Naive thymus-derived CD4-positive, alpha-beta T cell (primary cell): Measurements from ENCODE around the gene HBM. TPM values are rescaled to one million over a fixed set of nuclear protein-coding genes. Genes with fewer than 3 reads are reported as not detected.

ENCODE experiments used
- ATAC-seq: fragments of 150-1000 bp; cut with Tn5 transposase; 2 replicates; pipeline ENCODE4 v1.10.0; 2021; ENCODE audit warnings: mild to moderate bottlenecking, moderate library complexity
- CTCF ChIA-PET: fragments of 350-600 bp; sonication (Branson Sonifier 250); formaldehyde crosslinking; loops from one replicate; lab custom pipeline; 2021; ENCODE audit warnings: antibody characterized with exemption; lab: Charles Lee
- POLR2A ChIA-PET: fragments of 350-600 bp; sonication (Branson Sonifier 250); formaldehyde crosslinking; loops from one replicate; lab custom pipeline; 2021; ENCODE audit warnings: antibody characterized with exemption, inconsistent platforms; lab: Charles Lee
- DNase-seq, 9 donors: peaks; one replicate each; pipeline versions ENCODE4 v3.0.0 to v3.0.0-alpha.2; 2020 to 2022; ENCODE audit warnings: mixed read lengths in 1 of 9
- H3K27ac ChIP-seq: one replicate; pipeline ENCODE4 v1.7.0; 2013; ENCODE audit warnings: mild to moderate bottlenecking, low read depth, low read length, moderate library complexity
- H3K27me3 ChIP-seq, 2 donors: one replicate each; pipeline ENCODE4 v1.7.0; 2013; ENCODE audit warnings: low read length in 2 of 2, mild to moderate bottlenecking in 2 of 2, moderate library complexity in 2 of 2; ENCODE audit not compliant: control insufficient read depth in 2 of 2, insufficient read depth in 2 of 2
- H3K36me3 ChIP-seq, 3 experiments: 1 replicate in 2 of 3; 2 replicates in 1 of 3; pipeline ENCODE4 v1.7.0; 2013; ENCODE audit warnings: low read length in 3 of 3, mild to moderate bottlenecking in 3 of 3, moderate library complexity in 1 of 3; ENCODE audit not compliant: insufficient read depth in 3 of 3, control insufficient read depth in 2 of 3
- H3K4me1 ChIP-seq, 2 donors: one replicate each; pipeline ENCODE4 v1.7.0; 2013; ENCODE audit warnings: low read length in 2 of 2, mild to moderate bottlenecking in 2 of 2, moderate library complexity in 1 of 2; ENCODE audit not compliant: control insufficient read depth in 2 of 2, insufficient read depth in 2 of 2
- H3K4me3 ChIP-seq: 2 replicates; pipeline ENCODE4 v1.7.0; 2013; ENCODE audit warnings: mild to moderate bottlenecking, low read length
- H3K9me3 ChIP-seq, 3 experiments: 1 replicate in 2 of 3; 2 replicates in 1 of 3; pipeline ENCODE4 v1.7.0; 2013; ENCODE audit warnings: low read length in 3 of 3; ENCODE audit not compliant: control insufficient read depth in 2 of 3
- H3K27ac Mint-ChIP-seq, 9 donors: one replicate each; pipeline ENCODE4 v1.8.0; 2020 to 2022; ENCODE audit warnings: mixed read lengths in 9 of 9, mild to moderate bottlenecking in 8 of 9, moderate library complexity in 5 of 9, inconsistent platforms in 2 of 9
- H3K27me3 Mint-ChIP-seq, 5 donors: one replicate each; pipeline ENCODE4 v1.8.0; 2021 to 2022; ENCODE audit warnings: mixed read lengths in 5 of 5, mild to moderate bottlenecking in 1 of 5
- H3K36me3 Mint-ChIP-seq, 5 donors: one replicate each; pipeline ENCODE4 v1.8.0; 2020 to 2022; ENCODE audit warnings: mixed read lengths in 5 of 5, mild to moderate bottlenecking in 3 of 5, inconsistent platforms in 1 of 5
- H3K4me1 Mint-ChIP-seq, 7 donors: one replicate each; pipeline ENCODE4 v1.8.0; 2020 to 2022; ENCODE audit warnings: mixed read lengths in 7 of 7, mild to moderate bottlenecking in 3 of 7, inconsistent platforms in 1 of 7
- H3K4me3 Mint-ChIP-seq, 10 donors: one replicate each; pipeline ENCODE4 v1.8.0; 2020 to 2022; ENCODE audit warnings: mild to moderate bottlenecking in 10 of 10, mixed read lengths in 10 of 10, moderate library complexity in 6 of 10, inconsistent platforms in 2 of 10
- H3K9me3 Mint-ChIP-seq, 11 donors: one replicate each; pipeline ENCODE4 v1.8.0; 2020 to 2022; ENCODE audit warnings: mixed read lengths in 11 of 11, mild to moderate bottlenecking in 4 of 11, inconsistent platforms in 1 of 11, moderate library complexity in 1 of 11
- intact Hi-C, 2 donors: fragments of 100-400 bp; cut with micrococcal nuclease; formaldehyde crosslinking; loops; one replicate each; pipeline ENCODE4 v1.15.1; 2023
- polyA plus RNA-seq, 2 donors: library from polyadenylated mRNA; unstranded; fragments of 300-500 nt; fragmentation: Illumina TruSeq; gene quantifications; one replicate each; pipeline ENCODE4 v1.2.3, GENCODE V29; 2021
- total RNA-seq, 6 experiments: library from RNA in 5 of 6; stranded (reverse) in 5 of 6; gene quantifications; 1 replicate in 5 of 6; 2 replicates in 1 of 6; pipeline ENCODE4 v1.2.3 and lab custom pipeline; 2021 to 2026

The HBM gene
- total and polyA plus RNA-seq, 7 experiments from 2014 or later, result not detected

DNA sequence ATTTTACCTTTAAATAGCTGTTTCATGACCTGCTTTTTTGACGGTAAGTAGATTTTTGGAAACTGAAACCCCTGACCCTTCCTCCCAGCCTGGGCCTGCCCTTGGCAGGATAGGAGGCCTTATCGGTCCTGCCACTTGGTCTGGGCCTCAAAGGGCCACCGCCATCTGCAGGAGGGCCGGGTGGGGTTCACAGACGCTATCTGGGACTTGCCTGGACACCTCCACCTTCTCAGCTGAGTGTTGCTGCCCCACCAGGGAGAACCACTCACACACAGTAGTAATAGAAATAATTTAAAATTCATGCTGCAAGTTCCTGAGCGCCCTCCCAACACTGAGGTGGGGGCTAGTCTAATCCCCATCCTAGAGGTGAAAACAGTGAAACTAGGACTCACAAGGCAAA is 22.7 kb upstream of the HBM start:
- ChIA-PET POLR2A (no interaction called here), CTCF (no interaction called here)

DNA sequence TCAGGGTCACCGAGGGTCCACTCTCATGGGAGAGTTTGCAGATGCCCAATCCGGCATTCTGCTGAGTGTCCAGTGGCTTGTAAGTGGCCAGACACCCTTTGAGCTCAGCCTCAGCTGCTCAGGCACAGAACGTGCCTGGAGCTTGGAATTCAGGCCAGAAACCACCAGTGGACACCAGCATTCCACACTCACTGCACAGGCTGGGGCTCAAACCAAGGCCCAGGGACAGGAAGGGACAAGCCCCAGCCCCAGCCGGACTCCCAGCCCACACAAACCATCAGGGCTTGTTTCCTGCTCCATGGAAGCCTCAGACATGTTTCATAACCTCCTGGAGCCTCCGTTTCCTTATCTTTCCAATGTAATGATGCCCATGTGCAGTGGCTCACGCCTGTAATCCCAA is 22.3 kb upstream of the HBM start:
- no peak overlapping the region for H3K4me3 Mint-ChIP-seq
- ATAC-seq (no peak), DNase-seq (no peak)
- no peak overlapping the region for H3K27ac ChIP-seq
- H3K27me3 ChIP-seq, result no peaks in the 10 kb centered on the region
- H3K4me1 Mint-ChIP-seq, result peaks cover 0 to 5% (median 3%) of the 10 kb centered on the region in 7 donors
- H3K27ac Mint-ChIP-seq, result no peak overlapping the region
- H3K36me3 ChIP-seq, result no peaks in the 10 kb centered on the region
- no peaks in the 10 kb centered on the region for H3K36me3 Mint-ChIP-seq
- POLR2A ChIA-PET, result no interaction called here
- CTCF ChIA-PET, result no interaction called here
- H3K9me3 ChIP-seq, result no peaks in the 10 kb centered on the region
- intact Hi-C loops, result no loop called here
- no peak overlapping the region for H3K4me3 ChIP-seq
- H3K9me3 Mint-ChIP-seq, result no peaks in the 10 kb centered on the region
- H3K4me1 ChIP-seq, result no peaks in the 10 kb centered on the region
- peaks cover 5 to 15% (median 13%) of the 10 kb centered on the region in 5 donors for H3K27me3 Mint-ChIP-seq

More for the DNA sequence above, 22.7 kb upstream of the HBM start:
- no peak overlapping the region for H3K27ac ChIP-seq
- no peaks in the 10 kb centered on the region for H3K4me1 ChIP-seq
- Mint-ChIP-seq H3K27ac (no peak overlapping the region), H3K4me1 (peaks cover 0 to 5% (median 3%) of the 10 kb centered on the region in 7 donors), H3K27me3 (peaks cover 5 to 15% (median 13%) of the 10 kb centered on the region in 5 donors), H3K9me3 (no peaks in the 10 kb centered on the region), H3K36me3 (no peaks in the 10 kb centered on the region), H3K4me3 (no peak overlapping the region)
- intact Hi-C loops, result no loop called here
- H3K27me3 ChIP-seq, result no peaks in the 10 kb centered on the region
- ATAC-seq (no peak), DNase-seq (no peak)
- no peaks in the 10 kb centered on the region for H3K9me3 ChIP-seq
- H3K36me3 ChIP-seq, result no peaks in the 10 kb centered on the region
- no peak overlapping the region for H3K4me3 ChIP-seq

DNA sequence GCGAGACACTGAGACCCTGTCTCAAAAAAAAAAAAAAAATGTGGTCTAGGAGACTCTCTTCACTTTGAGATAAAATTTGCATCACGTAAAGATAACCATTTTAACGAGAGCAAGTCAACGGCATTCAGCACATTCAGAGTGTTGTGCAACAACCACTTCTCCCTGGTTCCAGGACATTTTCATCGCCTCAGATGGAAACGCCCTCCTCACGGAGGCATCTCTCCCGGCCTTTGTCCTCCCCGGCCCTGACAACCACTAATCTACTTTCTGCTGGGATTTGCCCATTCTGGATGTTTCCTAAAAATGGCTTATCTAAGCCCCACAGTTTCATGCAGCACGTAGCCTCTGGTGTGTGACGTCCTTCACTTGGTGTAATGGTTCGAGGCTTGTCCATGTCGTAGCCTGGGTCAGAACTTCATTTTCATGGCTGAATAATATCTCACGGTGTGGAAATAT is 21.0 kb upstream of the HBM start:
- ChIA-PET POLR2A (no interaction called here), CTCF (no interaction called here)
- no peaks in the 10 kb centered on the region for H3K9me3 ChIP-seq
- no peaks in the 10 kb centered on the region for H3K36me3 ChIP-seq
- no peaks in the 10 kb centered on the region for H3K4me1 ChIP-seq
- no peaks in the 10 kb centered on the region for H3K27me3 ChIP-seq
- Mint-ChIP-seq H3K4me1 (no peaks in the 10 kb centered on the region), H3K36me3 (no peaks in the 10 kb centered on the region), H3K27ac (no peak overlapping the region), H3K27me3 (peaks cover 5 to 26% (median 22%) of the 10 kb centered on the region in 5 donors), H3K4me3 (no peak overlapping the region), H3K9me3 (no peaks in the 10 kb centered on the region)
- intact Hi-C loops, result no loop called here
- no peak overlapping the region for H3K4me3 ChIP-seq
- ATAC-seq (no peak), DNase-seq (no peak)
- no peak overlapping the region for H3K27ac ChIP-seq

DNA sequence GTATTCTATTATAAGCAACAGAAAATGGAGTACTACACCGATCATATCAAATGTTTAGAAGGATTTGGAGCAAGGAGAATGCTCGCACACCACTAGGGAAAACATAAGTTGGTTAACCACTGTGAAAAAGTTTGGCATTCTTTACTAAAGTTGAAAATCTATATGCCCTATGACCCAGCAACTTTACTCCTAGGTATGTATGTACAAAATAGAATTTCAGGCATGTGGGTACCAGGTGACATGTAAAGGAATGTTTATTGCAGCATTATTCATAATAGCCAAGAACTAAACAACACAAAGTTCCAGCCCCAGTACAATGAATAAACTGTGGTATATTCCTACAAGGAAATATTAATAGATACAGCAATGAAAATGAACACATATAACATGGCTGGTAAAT is 19.1 kb upstream of the HBM start:
- CTCF ChIA-PET, result no interaction called here
- H3K4me1 ChIP-seq, result no peaks in the 10 kb centered on the region
- DNase-seq (no peak), ATAC-seq (no peak)
- no peaks in the 10 kb centered on the region for H3K27me3 ChIP-seq
- peaks cover 5 to 30% (median 25%) of the 10 kb centered on the region in 5 donors for H3K27me3 Mint-ChIP-seq
- H3K4me3 ChIP-seq, result no peak overlapping the region
- no peaks in the 10 kb centered on the region for H3K36me3 ChIP-seq
- H3K9me3 ChIP-seq, result no peaks in the 10 kb centered on the region
- POLR2A ChIA-PET, result interaction anchor here (0.6 kb wide), 1 partner anchor 503 kb away, joined by 3 read pairs; no protein-coding TSS in a partner anchor
- H3K36me3 Mint-ChIP-seq, result no peaks in the 10 kb centered on the region
- no peaks in the 10 kb centered on the region for H3K9me3 Mint-ChIP-seq
- intact Hi-C loops, result no loop called here
- no peak overlapping the region for H3K27ac Mint-ChIP-seq
- H3K4me3 Mint-ChIP-seq, result no peak overlapping the region
- H3K27ac ChIP-seq, result no peak overlapping the region
- no peaks in the 10 kb centered on the region for H3K4me1 Mint-ChIP-seq

DNA sequence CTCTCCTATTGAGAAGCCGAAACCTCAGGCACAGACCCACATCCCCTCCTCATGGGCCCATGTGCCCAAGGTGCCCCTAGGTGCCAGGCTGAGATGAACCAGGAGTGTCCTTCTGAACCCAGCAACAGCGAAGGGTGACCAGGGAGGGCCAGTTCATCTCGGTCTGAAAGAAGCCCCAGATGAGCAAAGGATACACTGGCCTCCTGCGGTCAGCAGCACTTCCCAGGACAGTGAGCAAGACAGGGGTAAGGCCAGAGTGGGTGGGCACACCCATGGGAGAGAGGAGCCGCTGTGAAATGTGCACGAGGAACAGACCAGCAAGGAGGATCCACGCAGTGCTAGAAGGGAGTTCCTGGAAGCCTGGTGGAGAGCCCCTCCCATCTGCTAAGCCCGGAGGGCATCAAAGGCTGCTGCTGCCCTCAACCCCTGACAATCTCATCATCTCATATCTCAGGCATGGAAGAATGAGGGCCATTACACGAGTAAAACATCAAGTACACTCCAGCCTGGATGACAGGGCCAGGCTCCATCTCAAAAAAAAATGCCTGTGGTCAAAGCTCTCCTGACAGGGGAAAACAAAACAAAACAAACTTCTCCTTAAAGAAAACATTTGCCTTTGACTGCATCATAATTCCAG is 16.6 kb upstream of the HBM start:
- H3K27ac Mint-ChIP-seq, result peak overlapping the region in 1 of 9 donors; percentile 80
- no peak overlapping the region for H3K27ac ChIP-seq
- ChIA-PET CTCF (no interaction called here), POLR2A (no interaction called here)
- no peaks in the 10 kb centered on the region for H3K4me1 Mint-ChIP-seq
- intact Hi-C loops, result no loop called here
- H3K9me3 ChIP-seq, result no peaks in the 10 kb centered on the region
- H3K4me3 Mint-ChIP-seq, result no peak overlapping the region
- H3K36me3 Mint-ChIP-seq, result no peaks in the 10 kb centered on the region
- peaks cover 5 to 39% (median 19%) of the 10 kb centered on the region in 5 donors for H3K27me3 Mint-ChIP-seq
- H3K27me3 ChIP-seq, result no peaks in the 10 kb centered on the region
- no peaks in the 10 kb centered on the region for H3K4me1 ChIP-seq
- ATAC-seq (no peak), DNase-seq (no peak)
- no peaks in the 10 kb centered on the region for H3K9me3 Mint-ChIP-seq
- H3K36me3 ChIP-seq, result no peaks in the 10 kb centered on the region
- H3K4me3 ChIP-seq, result no peak overlapping the region

DNA sequence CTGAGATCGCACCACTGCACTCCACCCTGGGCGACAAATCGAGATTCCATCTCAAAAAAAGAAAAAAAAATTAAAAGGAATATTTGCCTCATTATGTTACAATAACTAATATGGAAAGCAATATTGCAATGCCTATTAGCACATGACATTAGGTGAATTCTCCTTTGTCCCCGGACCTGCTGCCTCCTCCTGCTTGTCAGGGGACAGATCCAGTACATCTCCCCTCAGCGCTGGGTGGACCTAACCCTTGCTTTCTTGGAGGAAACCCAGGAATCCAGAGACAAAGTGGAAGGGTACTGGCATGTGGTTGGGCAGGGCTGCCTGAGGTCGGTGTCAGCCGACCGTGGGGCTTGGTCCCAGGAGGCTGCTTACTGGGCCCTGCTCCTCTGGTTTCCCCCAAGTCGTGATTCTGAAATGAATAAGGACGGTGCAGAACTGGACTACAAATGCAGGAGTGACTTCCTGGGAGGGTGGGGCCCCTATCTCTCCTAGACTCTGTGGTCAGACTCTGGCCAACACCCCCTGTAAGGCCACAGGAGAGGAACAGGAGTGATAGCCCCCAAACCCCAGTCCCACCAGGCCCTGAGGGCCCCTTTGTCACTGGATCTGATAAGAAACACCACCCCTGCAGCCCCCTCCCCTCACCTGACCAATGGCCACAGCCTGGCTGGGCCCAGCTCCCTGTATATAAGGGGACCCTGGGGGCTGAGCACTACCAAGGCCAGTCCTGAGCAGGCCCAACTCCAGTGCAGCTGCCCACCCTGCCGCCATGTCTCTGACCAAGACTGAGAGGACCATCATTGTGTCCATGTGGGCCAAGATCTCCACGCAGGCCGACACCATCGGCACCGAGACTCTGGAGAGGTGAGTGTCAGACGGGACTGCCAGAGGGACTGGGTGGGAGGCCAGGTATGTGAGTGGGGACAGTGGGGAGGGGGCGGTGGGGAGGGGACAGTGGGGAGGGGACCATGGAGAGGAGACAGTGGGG is 13.3 kb upstream of the HBM start, which contains the start of gene HBZ:
HBZ (plus strand) TSS at position 504 of the 988 bp plus-strand sequence; CDS start at position 770, 266 bp downstream.
- H3K4me1 ChIP-seq, result peaks cover 0 to 5% of the 10 kb centered on the region in 2 donors
- Mint-ChIP-seq H3K4me1 (peaks cover 5 to 8% (median 7%) of the 10 kb centered on the region in 7 donors), H3K27ac (no peak within 1 kb of the TSS), H3K27me3 (peaks cover 18 to 50% (median 33%) of the 10 kb centered on the region in 5 donors), H3K36me3 (peaks cover 0 to 5% (median 0%) of the 10 kb centered on the region in 5 donors), H3K9me3 (no peaks in the 10 kb centered on the region), H3K4me3 (peak within 1 kb of the TSS in 5 of 10 donors; percentile 25 to 60 (median 53))
- intact Hi-C loops, result no loop called here
- no peaks in the 10 kb centered on the region for H3K9me3 ChIP-seq
- H3K4me3 ChIP-seq, result no peak within 1 kb of the TSS
- H3K36me3 ChIP-seq, result no peaks in the 10 kb centered on the region
- peaks cover 0 to 6% of the 10 kb centered on the region in 2 donors for H3K27me3 ChIP-seq
- DNase-seq (no peak), ATAC-seq (no peak)
- CTCF ChIA-PET, result no interaction called here
- POLR2A ChIA-PET, result no interaction called here
- H3K27ac ChIP-seq, result no peak within 1 kb of the TSS
